Effector CD4-positive, alpha-beta T cell (primary cell): ENCODE measurements around the gene TNKS1BP1.
"Not testable (repeated sequence)": the region's sequence is repeated elsewhere in the genome, so short reads cannot be mapped to it uniquely, and the experiment has no call there.

Experiments used
- DNase-seq: peaks from one replicate; pipeline ENCODE4 v3.0.0-alpha.2; 2020

Gene TNKS1BP1

DNA sequence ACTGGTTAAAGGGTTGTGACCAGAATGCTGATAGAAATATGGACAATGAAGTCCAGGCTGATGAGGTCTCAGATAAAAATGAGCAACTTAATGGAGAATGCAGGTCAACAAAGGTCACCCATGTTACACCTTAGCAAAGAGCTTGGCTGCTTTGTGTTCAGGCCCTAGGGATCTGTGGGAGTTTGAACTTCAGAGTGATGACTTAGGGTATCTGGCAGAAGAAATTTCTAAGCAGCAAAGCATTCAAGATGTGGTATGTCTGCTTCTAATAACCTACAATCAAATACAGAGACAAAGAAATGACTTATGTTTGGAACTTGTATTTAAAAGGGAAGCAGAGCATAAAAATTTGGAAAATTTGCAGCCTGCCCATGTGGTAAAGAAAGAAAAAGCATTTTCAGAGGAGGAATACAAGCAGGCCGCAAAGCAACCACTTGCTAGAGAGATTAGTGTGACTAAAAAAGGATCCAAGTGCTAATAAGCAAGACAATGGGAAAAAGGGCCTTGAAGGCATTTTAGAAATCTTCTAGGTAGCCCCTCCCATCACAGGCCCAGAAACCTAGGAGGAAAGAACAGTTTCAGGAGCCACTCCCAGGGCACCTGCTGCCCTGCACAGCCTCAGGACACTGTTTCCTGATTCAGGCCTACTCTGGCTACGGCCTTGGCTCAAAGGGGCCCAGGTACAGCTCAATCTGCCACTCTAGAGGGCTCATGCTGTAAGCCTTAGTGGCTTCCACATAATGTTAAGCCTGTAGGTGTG, 41.3 kb downstream of the TNKS1BP1 start:
- no peak for DNase-seq

DNA sequence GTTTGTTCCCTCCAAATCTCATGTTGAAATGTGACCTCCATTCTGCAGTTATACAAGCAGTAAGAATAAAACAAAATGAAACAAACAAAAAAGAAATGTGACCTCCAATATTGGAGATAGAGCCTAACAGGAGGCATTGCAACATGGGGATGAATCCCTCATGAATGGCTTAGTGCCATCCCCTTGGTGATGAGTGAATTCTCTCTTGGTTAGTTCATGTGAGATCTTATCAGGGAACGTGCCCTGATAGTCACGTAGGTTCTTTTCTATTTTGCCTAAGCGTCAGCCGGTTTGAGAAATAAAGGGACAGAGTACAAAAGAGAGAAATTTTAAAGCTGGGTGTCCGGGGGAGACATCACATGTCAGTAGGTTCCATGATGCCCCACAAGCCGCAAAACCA, 43.2 kb downstream of the TNKS1BP1 start:
- DNase-seq = not testable (repeated sequence)

DNA sequence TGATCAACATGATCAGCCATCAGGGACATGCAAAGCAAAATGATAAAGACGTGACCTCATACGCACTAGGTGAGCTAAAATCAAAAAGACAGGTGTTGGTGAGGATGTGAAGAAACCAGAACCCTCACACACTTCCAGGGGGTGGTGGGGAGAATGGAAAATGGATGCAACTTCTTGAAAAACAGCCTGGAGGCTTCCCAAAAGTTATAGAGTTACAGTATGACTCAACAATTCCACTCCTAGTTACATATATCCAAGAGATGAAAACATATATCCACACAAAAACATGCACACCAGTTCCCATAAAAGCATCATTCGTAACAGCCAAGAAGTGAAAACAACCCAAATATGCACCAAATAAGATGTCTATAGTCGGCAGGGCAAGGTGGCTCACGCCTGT, 45.6 kb downstream of the TNKS1BP1 start:
- no peak for DNase-seq

DNA sequence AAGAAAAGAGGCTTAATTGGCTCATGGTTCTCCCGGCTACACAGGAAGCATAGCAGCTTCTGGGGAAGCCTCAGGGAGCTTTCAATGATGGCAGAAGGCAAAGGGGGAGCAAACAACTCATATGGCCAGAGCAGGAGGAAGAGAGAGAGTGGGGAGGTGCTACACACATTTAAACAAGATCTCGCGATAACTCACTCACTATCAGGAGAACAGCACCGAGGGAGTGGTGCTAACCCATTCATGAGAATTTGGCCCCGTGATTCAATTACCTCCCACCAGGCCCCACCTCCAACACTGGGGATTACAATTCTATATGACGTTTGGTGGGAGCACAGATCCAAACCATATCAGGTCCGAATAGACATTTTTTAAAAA, 46.0 kb downstream of the TNKS1BP1 start:
- no peak for DNase-seq

DNA sequence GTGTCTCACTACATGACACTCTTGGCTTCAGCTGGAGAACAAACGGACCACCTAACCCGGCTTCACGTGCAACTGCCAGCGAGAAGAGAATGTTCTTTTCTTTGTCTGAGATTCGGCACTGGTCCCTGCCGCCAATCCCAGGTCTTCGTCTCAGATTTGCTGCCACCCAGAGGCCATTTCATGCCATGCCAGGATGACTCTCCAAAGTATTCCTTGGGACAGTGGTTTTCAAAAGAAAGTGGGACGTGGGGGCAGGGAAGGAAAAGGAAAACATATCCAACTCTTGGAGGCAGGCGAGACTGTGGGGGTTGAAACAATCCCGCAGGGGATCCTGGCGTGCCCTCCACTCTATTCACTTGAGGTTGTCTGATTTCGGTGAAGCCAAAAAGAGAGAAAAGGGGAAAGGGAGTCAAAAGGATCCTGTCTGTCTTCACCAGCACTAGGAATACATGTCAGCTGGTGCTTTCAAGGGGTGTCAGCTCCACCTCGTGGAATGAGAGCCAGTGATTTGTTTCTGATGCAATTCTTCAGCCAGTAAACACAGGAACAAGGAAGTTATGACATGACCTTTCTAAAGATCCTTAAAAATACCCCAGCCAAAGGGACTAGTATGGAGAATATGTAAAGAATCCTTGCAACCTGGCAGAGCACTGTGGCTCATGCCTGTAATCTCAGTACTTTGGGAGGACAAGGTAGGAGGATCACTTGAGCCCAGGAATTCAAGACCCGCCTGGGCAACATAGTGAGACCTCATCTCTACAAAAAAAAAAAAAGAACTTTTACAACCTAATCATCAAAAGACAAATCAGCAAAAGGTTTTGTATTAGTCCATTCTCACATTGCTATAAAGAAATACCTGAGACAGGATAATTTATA, 46.7 kb downstream of the TNKS1BP1 start:
- DNase-seq = no peak

DNA sequence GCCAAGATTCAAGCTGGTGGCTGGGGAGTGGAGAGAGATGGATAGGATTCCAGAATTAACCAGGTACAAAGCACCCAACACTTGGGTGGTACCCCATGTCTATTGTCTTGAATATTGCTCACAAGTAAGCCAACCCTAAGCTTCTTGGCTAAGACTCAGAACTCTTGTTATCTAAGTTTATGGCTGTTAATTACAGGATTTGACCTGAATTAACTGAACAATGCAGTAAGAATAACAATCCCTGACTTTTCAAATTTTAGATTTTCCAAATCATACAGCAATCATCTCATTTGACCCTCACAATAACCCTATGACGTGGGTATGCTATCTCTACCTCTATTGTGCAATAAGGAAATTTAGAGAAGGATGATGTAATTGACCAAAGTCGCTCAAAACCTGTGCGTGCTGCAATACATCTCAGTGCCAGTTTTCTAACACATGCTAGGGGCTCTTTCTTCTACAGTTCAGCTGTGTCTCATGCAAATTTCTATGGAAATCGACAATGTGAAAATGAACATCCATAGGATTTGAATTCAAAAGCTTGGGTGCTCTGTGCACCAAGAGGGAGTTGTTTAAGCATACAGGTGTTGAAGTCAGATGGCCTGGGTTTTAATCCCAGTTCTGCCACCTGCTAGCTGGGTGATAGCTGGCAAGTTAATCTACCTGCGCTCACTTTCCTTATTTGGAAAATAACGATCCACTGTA, 47.6 kb downstream of the TNKS1BP1 start:
- no peak for DNase-seq

DNA sequence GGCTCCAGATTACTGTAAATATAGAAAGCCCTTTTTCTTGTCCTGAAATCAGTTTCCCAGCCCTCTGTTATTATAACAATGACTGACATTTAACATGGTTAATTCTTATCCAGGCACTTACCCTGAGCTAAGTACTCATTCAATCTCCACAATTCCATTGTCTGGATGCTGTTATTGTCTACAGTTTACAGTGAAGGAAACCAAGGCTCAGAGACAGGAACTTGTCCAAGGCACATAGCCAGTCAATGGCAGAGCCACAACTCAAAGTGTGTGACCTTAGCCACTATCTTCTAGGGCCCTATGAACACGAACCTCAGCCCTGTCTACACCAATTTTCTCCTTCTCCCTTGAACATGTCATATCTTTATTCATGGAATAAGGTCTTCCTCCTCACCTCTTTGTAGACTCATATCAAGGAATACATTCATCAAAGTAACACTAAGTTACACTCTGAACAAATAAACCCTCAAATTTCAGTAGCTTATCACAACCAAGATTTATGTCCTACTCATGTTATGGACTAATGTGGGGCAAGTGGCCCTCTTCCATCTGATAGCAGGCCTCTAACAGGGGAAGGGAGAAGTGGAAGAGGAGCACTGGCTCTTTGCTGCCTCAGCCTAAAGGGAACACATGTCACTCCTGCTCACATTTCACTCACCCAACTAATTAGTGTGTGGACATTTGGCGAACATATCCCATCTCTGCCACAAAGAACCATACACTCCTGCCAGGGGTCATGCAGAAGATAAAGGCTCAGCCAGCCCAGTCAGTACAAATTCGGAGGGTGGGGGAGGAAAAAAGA, 48.4 kb downstream of the TNKS1BP1 start:
- DNase-seq = no peak

DNA sequence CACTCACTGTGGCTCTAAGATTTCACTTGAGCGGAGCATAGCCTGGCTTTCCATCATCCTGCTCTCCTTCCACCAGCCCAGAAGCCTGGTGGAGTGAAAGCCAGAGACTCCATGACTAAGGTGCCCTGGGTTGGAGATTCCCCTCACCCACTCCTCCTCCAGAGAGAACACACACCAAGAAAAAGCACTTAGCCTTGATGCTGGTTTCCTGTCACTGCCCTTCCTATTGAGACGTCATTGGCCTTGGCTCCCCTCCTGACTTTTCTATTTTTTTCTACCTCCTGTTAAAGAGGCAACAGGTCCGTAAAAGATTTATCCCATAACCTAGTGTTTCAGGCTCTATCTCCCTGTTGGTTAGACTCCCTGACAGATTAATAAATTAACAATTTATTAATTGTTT, 49.2 kb downstream of the TNKS1BP1 start:
- no peak for DNase-seq

DNA sequence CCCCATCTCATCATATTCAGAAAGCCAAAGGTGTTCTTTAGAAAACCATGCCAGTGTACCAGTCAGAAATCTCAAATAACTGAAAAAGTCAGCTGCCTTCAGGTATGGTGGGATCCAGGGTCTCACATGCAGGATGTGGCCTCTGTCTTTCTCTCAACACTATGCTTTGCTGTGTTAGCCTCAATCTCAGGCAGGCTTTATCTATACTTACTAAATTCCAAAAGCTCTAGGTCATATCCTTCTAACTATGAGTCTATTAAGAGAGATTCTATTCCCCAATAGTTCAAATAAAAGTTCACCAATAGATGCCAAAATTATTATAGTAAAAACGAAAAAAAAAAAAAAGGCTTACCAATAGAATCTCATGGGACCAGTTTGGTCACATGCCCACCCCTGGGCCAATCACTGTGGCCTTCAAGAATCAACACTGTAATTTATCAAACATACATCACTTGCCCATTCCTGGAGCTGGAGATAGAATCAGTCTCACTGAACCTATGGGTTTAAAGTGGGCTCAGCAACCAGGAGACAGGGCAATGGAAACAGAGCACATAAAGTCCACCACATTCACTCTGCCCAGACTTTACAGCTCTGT, 49.8 kb downstream of the TNKS1BP1 start:
- no peak for DNase-seq

DNA sequence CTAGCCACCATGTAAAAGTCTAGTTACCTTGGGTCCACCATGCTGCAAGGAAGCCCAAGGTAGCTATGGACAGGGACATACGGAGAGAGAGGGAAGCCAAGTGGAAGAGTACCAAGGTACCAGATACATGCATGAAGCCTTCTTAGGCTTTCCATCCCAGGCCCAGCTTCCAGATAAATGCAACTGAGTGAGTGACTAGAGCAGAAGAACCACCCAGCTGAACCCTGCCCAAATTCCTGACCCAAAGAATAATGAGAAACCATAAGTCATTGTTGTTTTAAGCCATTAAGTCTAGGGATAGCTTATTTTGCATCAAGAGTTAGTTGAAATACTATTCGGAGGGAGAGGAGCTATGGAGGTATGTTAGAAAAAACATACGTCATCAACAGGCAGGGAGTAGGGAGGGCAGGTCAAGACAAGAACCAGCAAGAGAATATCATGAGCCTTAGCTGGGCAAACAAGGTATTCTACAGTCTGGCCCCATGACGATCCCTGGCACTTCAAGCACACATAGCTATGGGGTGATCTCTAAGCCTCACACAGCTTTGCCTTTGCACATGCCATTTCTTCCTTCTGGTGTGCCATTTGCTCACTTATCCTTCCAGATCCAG, 51.2 kb downstream of the TNKS1BP1 start:
- no peak for DNase-seq

DNA sequence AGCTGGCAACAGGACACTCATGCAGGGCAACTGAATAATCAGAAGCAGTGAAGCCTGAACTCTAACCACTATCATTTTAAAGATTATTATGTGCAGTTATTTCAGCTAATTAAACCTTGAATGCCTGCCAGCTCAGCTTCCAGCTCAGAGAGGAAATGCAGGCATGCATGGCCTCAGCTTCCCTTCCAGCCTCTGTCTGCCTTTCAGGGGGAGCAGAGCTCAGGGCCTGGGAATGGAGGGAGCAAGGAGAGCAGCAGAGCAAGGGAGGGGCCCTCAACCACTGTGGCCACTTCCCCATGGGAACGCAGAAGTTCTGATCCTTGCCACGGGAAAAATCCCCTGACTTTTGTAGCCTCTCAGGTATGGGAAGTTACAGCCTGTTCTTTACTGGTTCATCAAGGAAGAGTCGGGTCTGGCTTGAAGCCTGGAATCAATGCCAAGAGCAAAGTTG, 55.2 kb downstream of the TNKS1BP1 start:
- no peak for DNase-seq

DNA sequence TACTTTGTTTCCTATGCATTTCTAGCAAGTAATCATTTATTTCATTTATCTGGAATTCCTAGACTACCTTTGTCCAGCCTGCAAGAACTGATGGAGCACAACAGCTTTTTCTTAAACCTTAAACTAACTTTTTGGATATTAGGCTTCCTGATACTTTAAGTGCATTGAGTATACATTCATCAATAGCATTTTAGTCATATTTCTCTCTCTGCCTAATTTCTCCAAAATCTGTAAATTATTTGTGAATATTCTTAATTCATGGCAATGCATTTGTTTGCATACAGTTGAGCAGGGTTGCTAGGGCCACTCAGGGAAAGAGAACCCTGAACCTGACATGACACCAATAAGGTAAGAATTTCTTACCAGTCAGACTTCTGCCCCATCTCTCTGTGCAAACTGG, 58.6 kb downstream of the TNKS1BP1 start:
- DNase-seq = no peak

DNA sequence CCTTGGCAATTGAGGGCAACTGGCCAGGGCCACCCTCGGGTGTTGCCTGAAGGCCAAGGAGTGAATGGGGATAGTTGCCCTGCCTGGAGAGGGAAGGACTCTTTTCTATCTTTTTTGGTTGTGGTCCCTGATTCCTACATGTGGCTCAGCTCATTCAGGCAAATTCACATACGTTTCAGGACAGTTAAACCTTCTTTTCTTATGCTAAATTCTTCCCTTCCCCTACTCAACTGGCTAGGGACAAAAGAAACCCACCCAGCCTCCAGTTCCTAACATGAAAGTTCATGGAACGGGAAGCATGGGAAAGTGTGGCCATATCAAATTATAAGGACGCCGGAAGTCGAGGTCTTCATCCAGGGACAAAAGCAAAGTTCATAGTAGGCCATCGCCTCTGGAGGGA, 61.4 kb downstream of the TNKS1BP1 start:
- DNase-seq = no peak

DNA sequence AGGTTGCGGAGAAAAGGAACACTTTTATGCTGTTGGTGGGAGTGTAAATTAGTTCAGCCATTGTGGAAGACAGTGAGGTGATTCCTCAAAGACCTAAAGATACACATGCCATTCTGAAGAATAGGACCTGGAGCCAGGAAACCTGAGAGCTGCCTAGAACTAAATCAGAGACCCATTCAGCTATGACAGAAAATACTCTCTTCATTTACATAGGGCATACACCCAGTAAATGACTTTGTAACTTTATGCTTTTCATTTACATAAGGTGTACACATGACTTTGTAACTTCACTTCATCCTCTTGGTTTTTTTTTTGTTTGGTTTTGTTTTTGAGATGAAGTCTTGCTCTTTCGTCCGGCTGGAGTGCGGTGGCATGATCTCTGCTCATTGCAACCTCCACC, 62.6 kb downstream of the TNKS1BP1 start:
- DNase-seq = no peak

DNA sequence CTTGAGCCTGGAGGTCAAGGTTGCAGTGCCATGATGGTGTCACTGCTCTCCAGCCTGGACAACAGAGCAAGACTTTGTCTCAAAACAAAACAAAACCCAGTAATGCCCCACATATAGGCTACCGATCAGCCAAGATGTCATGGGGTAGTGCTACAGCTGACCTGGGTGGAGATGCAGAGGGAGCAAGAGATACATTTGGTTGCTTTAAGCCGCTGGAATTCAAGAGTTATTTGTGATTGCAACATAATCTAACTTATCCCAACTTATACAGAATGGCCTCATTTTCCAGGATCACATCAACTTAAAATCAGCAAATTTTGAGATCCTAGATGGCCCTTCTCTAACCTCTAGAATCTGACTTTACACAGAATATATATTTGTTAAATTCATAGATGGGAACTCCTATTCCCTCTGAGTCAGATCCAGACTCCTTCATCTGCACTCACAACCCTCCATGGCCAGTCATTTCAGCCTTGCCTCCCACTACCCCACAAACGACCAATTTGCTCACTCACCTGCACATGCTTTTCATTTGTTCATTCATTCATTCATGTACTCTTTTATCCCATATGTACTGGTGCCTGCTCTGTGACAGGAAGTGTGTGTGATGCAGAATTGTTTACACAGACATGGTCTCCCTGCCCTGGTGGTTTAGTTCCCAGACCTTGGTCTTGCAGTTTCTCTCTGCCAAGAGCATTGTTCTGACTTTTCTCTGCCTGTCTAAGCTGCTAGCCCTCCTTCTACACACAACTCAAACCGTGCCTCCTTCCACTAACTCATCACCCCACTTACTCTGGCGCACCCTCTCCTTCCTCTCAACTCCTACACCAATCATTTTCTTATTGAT, 63.6 kb downstream of the TNKS1BP1 start:
- no peak for DNase-seq

DNA sequence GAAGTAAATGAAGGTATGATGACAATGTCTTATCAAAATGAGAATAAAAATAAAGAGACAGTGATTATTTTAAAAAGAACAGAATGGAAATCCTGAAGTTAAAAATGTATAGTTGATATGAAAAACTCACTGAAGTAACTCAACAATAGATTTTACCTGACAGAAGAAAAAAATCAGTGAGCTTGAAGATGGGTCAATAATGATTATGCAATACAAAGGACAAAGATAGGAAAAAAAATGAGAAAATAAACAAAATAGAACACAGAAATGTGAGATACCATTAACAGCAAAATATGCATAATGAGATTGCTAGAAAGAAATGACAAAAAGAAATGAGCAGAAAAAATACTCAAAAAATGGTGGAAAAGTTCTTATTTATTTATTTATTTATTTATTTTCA, 68.6 kb downstream of the TNKS1BP1 start:
- DNase-seq = no peak

DNA sequence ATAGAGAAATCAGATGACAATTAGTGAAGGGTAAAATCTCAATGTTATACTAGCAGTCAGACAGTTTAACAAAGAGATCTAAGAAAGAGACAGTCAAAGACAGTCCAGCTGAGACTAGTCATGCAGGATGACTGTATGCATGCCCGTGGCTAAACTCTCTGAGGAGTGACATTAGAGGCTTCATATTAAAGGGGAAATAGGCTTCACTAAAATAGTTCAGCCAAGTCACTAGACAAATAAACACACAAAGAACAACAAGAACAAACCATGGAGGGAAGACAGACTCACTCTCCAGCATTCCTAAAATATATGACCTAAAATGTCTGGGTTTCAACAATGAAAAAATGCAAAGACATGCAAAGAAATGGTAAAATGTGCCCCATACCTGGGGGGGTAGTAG, 69.1 kb downstream of the TNKS1BP1 start:
- no peak for DNase-seq

DNA sequence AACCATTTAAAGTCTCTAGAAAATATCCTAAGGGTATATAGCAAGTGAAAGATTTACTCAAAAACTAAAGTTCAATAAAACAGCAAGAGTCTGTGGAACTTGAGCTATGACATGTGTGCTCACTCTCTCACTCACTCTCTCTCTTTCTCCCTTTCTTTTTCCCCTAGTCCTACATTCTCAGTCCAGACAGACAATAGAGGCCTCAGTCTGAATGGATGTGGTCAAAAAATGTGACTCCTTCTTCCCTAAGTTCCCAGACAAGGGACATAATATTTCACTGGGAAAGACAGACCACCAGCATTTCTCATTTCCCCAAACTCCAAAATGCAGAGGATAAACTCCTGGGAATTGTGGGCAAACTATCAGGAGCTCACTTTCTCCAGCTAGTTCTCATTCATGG, 70.1 kb downstream of the TNKS1BP1 start:
- DNase-seq = no peak

DNA sequence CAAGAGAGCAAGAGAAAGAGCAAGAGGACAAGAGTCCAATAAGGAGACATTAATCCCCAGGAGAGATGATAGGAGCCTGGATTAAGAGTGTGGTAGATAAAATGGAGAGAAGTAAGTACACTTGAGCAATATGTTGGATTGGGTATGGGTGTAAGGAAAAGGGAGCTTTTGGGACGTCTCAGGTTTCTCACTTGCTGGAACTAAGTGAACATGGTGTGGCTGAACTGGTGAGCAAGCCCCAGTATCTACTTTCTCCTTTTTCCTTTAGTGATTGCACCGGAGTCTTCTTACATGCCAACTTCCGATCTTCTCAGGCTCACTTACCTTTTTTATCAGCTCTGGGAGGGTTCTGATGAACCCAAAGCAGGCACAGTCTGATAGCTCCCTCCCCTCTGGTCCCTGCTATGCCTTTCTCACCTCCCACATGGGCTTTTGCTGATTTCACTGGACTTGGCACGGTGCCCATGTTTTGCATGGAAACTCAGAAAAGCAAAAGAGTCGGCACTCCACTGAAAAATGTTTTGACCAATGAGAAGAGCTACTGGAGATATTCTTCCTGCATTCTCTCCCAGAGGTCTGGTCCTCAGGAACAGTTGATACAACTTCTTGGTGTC, 73.2 kb downstream of the TNKS1BP1 start:
- no peak for DNase-seq

DNA sequence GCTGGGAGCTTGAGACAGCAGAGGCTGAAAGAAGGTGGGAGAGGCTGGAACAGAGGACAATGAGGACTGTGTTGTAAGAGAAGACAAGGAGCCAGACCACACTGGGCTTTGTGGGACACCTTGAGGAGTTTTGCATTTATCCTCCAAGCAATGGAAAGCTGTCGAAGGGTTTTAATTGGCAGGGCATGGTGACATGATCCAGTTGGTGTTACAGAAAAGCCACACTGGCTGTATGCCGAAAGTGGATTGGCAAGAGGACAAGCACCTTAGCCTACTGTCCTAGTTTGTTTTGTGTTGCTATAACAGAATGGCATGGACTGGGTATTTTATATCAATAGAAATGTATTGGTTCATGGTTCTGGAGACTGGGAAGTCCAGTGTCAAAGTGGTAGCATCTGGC, 73.7 kb downstream of the TNKS1BP1 start:
- no peak for DNase-seq
